GM19025 (cell line): Measurements from ENCODE around the gene GKN1.

Experiments used
- ATAC-seq: cut with Tn5 transposase; IDR thresholded peaks from one replicate; pipeline ENCODE4 v1.9.1; 2021; ENCODE audit warnings: mild to moderate bottlenecking, low read depth, moderate library complexity; ENCODE audit not compliant: unreplicated experiment

GKN1 gene

DNA sequence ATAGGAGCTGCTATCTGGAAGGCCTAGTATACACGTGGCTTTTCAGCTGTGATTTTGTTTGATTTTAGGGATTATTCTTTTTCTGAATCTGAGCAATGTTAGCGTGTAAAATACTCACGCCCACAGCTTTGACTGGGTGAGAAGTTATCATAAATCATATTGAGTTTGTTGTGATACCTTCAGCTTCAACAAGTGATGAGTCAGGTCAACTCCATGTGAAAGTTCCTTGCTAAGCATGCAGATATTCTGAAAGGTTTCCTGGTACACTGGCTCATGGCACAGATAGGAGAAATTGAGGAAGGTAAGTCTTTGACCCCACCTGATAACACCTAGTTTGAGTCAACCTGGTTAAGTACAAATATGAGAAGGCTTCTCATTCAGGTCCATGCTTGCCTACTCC lies at the start of gene GKN1:
Gene GKN1 (plus strand): TSS at position 386 of the 400 bp plus-strand sequence. CDS start 42 bp downstream, outside the sequence.
- no peak for ATAC-seq

GRCh38 chr2:68925295-68925896 lies 49.0 kb upstream of the GKN1 start:
- ATAC-seq: no peak

- no peak for ATAC-seq
These were observed 47.6 kb upstream of the GKN1 start for GRCh38 chr2:68926796-68927195.

GRCh38 chr2:68931149-68931711 lies 43.2 kb upstream of the GKN1 start:
- ATAC-seq: no peak

GRCh38 chr2:68931799-68932198 lies 42.6 kb upstream of the GKN1 start:
- no peak for ATAC-seq

GRCh38 chr2:68932402-68932801 lies 42.0 kb upstream of the GKN1 start:
- ATAC-seq: no peak

DNA sequence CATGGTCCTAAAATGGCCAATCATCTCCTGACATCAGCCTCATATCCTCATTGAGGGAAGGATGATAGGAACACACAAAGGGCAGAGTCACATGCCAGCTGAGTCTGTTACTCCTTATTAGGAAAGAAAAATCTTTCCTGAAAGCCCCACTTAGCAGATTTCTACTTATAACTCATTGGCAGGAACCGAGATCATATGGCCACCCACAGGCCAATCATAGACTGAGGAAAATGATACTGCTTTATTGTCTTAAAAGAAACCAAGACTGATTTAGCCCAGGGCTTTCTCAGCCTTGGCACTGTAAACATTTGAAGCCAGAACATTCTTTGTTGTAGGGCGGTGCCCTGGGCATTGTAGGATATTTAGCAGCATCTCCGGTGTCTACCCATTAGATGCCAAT lies 40.4 kb upstream of the GKN1 start:
- ATAC-seq: no peak

GRCh38 chr2:68935471-68935870 lies 39.0 kb upstream of the GKN1 start:
- no peak for ATAC-seq

GRCh38 chr2:68936427-68936826 lies 38.0 kb upstream of the GKN1 start:
- ATAC-seq: no peak

- no peak for ATAC-seq
These were observed 37.5 kb upstream of the GKN1 start for GRCh38 chr2:68936889-68937288.

GRCh38 chr2:68937346-68938055 lies 36.9 kb upstream of the GKN1 start:
- no peak for ATAC-seq

DNA sequence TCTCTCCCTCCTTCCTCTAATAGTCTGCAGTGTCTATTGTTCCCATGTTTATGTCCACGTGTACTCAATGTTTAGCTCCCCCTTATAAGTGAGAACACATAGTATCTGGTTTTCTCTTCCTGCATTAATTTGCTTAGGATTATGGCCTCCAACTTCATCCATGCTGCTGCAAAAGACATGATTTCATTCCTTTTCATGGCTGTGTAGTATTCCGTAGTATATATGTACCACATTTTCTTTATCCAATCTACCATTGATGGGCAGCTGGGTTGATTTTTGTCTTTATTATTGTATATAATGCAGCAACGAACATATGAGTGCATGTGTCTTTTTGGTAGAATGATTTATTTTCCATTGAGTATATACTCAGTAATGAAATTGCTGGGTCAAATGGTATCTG lies 35.5 kb upstream of the GKN1 start:
- no peak for ATAC-seq

DNA sequence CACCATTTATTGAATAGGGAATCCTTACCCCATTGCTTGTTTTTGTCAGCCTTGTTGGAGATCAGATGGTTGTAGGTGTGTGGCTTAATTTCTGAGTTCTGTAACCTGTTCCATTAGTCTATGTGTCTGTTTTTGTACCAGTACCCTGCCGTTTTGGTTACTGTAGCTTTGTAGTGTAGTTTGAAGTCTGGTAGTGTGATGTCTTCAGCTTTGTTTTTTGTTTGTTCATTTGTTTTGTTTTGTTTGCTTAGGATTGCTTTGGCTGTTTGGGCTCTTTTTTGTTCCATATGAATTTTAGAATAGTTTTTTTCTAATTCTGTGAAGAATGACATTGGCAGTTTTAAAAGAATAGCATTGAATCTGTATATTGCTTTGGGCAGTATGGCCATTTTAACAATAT lies 34.5 kb upstream of the GKN1 start:
- ATAC-seq: no peak

DNA sequence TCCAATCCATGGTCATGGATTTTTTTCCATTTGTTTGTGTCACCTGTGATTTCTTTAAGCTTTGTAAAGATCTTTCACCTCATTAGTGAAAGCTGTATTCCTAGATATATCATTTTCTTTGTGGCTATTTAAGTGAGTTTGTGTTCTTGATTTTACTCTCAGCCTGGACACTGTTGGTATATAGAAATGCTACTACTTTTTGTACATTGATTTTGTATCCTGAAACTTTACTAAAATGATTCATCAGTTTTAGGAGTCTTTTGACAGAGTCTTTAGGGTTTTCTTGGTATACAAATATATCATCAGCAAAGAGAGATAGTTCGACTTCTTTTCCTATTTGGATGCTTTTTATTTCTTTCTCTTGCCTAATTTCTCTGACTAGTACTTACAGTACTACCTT lies 34.1 kb upstream of the GKN1 start:
- ATAC-seq: no peak

DNA sequence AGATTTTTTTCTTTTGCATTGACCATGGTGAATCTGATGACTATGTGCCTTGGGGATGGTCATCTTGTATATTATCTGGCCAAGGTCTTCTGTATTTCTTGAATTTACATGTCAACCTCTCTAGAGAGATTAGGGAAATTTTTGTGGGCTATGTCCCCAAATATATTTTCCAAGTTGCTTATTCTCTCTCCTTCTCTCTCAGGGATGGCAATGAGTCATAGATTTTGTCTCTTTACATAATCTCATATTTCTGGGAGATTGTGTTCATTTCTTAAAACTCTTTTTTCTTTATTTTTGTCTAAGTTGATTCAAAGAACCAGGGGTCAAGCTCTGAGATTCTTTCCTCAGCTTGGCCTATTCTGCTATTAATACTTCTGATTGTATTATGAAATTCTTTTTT lies 31.6 kb upstream of the GKN1 start:
- ATAC-seq: no peak

GRCh38 chr2:68943581-68944568 lies 30.6 kb upstream of the GKN1 start:
- ATAC-seq: no peak

GRCh38 chr2:68946117-68946516 lies 28.3 kb upstream of the GKN1 start:
- ATAC-seq: no peak

DNA sequence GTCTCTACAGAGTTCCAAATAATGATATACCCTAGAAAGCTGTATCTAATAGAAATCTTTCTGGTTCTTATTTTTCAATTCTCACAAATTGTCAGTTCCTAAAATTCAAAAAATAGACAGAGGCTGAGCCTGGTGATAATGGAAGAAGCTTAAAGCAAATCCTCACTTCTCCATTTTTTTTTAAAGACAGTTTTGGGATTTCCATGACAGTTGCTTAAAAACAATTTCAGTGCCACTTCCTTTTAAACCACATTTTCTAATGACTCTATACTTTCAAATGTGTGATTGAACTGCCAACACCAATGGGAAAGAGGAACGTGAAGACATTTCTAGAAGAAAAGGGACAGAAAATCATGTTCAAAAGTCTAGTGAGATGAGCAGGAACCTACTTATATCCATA lies 25.7 kb upstream of the GKN1 start:
- no peak for ATAC-seq

DNA sequence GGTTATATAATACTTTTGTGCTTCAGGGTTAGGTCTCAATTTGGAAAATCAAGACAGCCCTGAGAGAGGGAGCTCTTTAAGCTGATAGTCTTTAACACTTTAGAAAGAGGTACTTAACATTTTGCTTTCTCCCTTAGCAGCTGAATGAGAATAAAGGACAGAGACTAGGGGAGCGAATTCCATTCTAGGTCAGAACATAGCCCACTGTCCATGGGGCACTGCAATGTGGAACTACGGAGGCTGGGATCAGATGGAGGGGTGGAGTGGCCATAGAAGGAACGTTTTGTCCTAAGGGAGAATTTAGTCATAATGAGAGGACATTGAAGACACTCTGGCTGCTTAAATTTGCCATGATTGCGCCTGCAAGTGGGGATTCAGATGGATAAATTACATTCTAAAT lies 22.5 kb upstream of the GKN1 start:
- no peak for ATAC-seq

GRCh38 chr2:68952887-68953521 lies 21.4 kb upstream of the GKN1 start, which contains the start of gene GKN2:
TSS of gene GKN2 (minus strand) at chr2:68952893. CDS start at chr2:68952861, 32 bp downstream.
- no peak for ATAC-seq
